ENCODE data around the gene ARHGAP26.

DNA sequence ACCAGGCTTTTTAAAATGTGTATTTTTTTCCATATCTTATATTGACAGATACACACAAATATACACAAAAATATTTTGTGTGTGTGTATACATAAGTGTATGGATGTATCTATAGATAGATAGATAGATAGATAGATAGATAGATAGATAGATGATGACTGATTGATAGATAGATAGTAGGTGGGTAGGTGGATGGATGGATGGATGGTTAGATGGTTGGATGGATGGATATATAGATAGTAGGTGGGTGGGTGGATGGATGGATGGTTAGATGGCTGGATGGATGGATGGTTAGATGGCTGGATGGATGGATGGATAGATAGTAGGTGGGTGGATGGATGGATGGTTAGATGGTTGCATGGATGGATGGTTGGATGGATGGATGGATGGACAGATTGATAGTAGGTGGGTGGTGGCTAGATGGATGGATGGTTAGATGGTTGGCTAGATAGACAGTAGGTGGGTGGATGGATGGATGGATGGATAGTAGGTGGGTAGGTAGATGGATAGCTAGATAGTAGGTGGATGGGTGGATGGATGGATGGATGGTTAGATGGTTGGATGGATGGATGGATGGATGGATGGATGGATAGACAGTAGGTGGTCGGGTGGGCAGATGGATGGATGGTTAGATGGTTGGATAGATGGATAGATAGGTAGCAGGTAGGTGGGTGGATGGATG, 477.1 kb downstream of the ARHGAP26 start:
- no peak for TF ChIP-seq POLR2A (IDR thresholded peaks at IDR 0.05)
- TF ChIP-seq, protein P1, sequence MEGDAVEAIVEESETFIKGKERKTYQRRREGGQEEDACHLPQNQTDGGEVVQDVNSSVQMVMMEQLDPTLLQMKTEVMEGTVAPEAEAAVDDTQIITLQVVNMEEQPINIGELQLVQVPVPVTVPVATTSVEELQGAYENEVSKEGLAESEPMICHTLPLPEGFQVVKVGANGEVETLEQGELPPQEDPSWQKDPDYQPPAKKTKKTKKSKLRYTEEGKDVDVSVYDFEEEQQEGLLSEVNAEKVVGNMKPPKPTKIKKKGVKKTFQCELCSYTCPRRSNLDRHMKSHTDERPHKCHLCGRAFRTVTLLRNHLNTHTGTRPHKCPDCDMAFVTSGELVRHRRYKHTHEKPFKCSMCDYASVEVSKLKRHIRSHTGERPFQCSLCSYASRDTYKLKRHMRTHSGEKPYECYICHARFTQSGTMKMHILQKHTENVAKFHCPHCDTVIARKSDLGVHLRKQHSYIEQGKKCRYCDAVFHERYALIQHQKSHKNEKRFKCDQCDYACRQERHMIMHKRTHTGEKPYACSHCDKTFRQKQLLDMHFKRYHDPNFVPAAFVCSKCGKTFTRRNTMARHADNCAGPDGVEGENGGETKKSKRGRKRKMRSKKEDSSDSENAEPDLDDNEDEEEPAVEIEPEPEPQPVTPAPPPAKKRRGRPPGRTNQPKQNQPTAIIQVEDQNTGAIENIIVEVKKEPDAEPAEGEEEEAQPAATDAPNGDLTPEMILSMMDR (IDR thresholded peaks at IDR 0.05), result no peak
